VCaP (cell line): ENCODE measurements around the gene SLC16A12.

ENCODE experiments used
- H3K27ac ChIP-seq: fragments of 450-650 bp; 2 replicates; pipeline ENCODE4 v1.5.1; 2017
- TF ChIP-seq, protein P1 (sequence below): fragments of 450-650 bp; conservative IDR thresholded peaks from 2 replicates; pipeline ENCODE4 v1.5.1; 2017; ENCODE audit warnings: mild to moderate bottlenecking, moderate library complexity

SLC16A12 gene, protein sequence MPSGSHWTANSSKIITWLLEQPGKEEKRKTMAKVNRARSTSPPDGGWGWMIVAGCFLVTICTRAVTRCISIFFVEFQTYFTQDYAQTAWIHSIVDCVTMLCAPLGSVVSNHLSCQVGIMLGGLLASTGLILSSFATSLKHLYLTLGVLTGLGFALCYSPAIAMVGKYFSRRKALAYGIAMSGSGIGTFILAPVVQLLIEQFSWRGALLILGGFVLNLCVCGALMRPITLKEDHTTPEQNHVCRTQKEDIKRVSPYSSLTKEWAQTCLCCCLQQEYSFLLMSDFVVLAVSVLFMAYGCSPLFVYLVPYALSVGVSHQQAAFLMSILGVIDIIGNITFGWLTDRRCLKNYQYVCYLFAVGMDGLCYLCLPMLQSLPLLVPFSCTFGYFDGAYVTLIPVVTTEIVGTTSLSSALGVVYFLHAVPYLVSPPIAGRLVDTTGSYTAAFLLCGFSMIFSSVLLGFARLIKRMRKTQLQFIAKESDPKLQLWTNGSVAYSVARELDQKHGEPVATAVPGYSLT

DNA sequence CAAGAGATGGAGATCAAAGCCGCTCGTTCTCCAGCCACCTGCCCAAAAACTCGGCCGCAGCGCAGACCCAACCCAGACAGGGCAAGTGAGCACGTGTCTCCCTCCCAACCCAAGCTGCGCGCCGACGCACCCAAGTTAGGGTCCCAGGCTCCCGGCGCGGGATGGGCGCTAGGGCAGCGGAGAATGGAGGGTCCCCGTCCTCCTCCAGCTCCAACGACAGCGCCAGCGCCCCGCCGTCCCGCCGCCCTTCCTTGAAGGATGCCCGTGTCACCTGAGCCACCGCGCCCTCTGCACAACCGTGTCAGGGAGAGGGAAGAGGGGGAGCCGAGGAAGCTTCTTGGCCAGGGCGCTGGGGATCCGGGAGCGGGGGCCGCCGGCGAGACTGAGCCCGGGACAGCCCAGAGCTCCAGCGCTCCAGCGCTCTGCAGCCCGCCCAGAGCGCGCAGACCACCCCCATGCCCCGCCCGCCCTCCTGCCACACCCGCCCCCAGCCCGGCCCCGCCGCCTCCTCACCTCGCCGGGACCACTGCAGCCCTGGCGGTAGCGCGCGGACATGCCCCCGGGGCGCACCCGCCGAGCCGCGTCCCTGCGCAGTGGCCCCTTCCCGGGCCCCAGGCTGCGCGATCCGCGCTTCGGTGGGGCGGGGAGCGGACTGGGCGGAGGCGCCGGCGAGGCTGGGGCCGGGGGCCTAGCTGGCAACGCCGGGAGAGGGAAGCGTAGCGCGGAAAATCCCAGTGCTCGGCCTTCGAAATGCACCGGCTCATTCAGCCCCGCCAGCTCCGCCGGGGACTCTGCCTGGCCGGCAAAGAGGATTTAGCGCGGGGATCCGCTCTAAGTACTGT, at the start of gene SLC16A12:
Gene SLC16A12, minus strand, starts transcription at position 424 of the 842 bp plus-strand sequence. CDS start 73,016 bp downstream, outside the sequence.
- TF ChIP-seq, protein P1, sequence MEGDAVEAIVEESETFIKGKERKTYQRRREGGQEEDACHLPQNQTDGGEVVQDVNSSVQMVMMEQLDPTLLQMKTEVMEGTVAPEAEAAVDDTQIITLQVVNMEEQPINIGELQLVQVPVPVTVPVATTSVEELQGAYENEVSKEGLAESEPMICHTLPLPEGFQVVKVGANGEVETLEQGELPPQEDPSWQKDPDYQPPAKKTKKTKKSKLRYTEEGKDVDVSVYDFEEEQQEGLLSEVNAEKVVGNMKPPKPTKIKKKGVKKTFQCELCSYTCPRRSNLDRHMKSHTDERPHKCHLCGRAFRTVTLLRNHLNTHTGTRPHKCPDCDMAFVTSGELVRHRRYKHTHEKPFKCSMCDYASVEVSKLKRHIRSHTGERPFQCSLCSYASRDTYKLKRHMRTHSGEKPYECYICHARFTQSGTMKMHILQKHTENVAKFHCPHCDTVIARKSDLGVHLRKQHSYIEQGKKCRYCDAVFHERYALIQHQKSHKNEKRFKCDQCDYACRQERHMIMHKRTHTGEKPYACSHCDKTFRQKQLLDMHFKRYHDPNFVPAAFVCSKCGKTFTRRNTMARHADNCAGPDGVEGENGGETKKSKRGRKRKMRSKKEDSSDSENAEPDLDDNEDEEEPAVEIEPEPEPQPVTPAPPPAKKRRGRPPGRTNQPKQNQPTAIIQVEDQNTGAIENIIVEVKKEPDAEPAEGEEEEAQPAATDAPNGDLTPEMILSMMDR = no peak
- H3K27ac ChIP-seq = no peak within 1 kb of the TSS

DNA sequence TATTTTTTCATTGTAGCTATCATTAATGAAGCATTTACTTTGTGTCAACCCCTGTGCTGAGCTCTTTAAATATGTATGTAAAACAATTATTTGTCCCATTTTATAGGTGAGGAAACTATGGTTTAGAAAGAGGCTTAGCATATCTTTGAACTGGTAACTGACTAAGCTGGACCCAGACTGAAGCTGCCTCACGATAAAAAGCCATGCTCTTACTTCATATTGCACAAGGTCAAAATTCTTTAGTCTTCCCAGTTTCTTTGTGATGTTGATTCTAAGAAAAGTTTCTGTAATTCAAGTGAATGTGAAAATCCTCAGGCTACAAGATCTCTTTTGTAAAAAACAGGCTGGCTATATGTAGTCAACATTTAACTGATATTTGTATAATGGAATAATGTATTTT, 46.6 kb upstream of the SLC16A12 start:
- H3K27ac ChIP-seq = no peak overlapping the region
- TF ChIP-seq, protein P1 = no peak

GRCh38 chr10:89580243-89580642, 44.8 kb upstream of the SLC16A12 start:
- no peak overlapping the region for H3K27ac ChIP-seq
- TF ChIP-seq, protein P1 = no peak

- no peak overlapping the region for H3K27ac ChIP-seq
- TF ChIP-seq, protein P1 = no peak
Measured at GRCh38 chr10:89576696-89577095, 41.3 kb upstream of the SLC16A12 start.

GRCh38 chr10:89576022-89576421, 40.6 kb upstream of the SLC16A12 start:
- TF ChIP-seq, protein P1 = no peak
- H3K27ac ChIP-seq = no peak overlapping the region

GRCh38 chr10:89575031-89575430, 39.6 kb upstream of the SLC16A12 start:
- no peak overlapping the region for H3K27ac ChIP-seq
- TF ChIP-seq, protein P1 = no peak

- H3K27ac ChIP-seq = no peak overlapping the region
- TF ChIP-seq, protein P1 = no peak
Measured at GRCh38 chr10:89574368-89574767, 39.0 kb upstream of the SLC16A12 start.
